Activated naive CD4-positive, alpha-beta T cell treated with anti-CD3 and anti-CD28 coated beads for 36 hours (primary cell): ENCODE results near the gene SAPCD2. TPM values are rescaled to one million over a fixed set of nuclear protein-coding genes. Genes with fewer than 3 reads are reported as not detected.
A peak's percentile ranks its signal among the peaks of the same experiment; 100 is the strongest.

ENCODE experiments used
- CTCF ChIA-PET: fragments of 350-600 bp; sonication (Branson Sonifier 250); formaldehyde crosslinking; loops from one replicate; lab custom pipeline; 2021; ENCODE audit warnings: antibody characterized with exemption; lab: Charles Lee
- DNase-seq: peaks from one replicate; pipeline ENCODE4 v3.0.0-alpha.2; 2020
- H3K27ac Mint-ChIP-seq: one replicate; pipeline ENCODE4 v1.8.0; 2021; ENCODE audit warnings: mild to moderate bottlenecking, mixed read lengths
- H3K27me3 Mint-ChIP-seq: one replicate; pipeline ENCODE4 v1.8.0; 2021; ENCODE audit warnings: low read depth, mixed read lengths
- H3K36me3 Mint-ChIP-seq: one replicate; pipeline ENCODE4 v1.8.0; 2021; ENCODE audit warnings: low read depth, mixed read lengths
- H3K4me1 Mint-ChIP-seq: one replicate; pipeline ENCODE4 v1.8.0; 2021; ENCODE audit warnings: low read depth, mixed read lengths
- H3K4me3 Mint-ChIP-seq: one replicate; pipeline ENCODE4 v1.8.0; 2021; ENCODE audit warnings: mild to moderate bottlenecking, moderate library complexity, mixed read lengths
- H3K9me3 Mint-ChIP-seq: one replicate; pipeline ENCODE4 v1.8.0; 2021; ENCODE audit warnings: mixed read lengths
- intact Hi-C: fragments of 100-400 bp; cut with micrococcal nuclease; formaldehyde crosslinking; loops from one replicate; pipeline ENCODE4 v1.15.1; 2023
- total RNA-seq, 2 experiments: library from RNA; stranded (reverse); gene quantifications; one replicate each; pipeline ENCODE4 v1.2.3, GENCODE V29; 2021

Gene SAPCD2
- total RNA-seq, 2 experiments from 2014 or later = 3.8 to 3.9 TPM

GRCh38 chr9:137086531-137087408, 16.4 kb upstream of the SAPCD2 start, which contains the start of gene MAN1B1:
Gene MAN1B1 (plus strand): TSS chr9:137086985. CDS start chr9:137087000, 15 bp downstream.
- H3K4me1 Mint-ChIP-seq = peaks cover 36% of the 10 kb centered on the region
- peak; percentile 100 for DNase-seq
- H3K27me3 Mint-ChIP-seq = no peaks in the 10 kb centered on the region
- CTCF ChIA-PET = interaction anchor here (0.6 to 3.4 kb wide), 8 partner anchors 9 to 139 kb away, joined by 3 to 28 read pairs (median 5); partner anchors contain the start of genes NPDC1 and UAP1L1
- intact Hi-C loops = loop anchor here (1.0 to 5.0 kb wide), 9 partner anchors 9 to 684 kb away; partner anchors contain the start of genes FBXW5, SAPCD2, SNAPC4 and TMEM141
- peaks cover 6% of the 10 kb centered on the region for H3K36me3 Mint-ChIP-seq
- H3K4me3 Mint-ChIP-seq = peak within 1 kb of the TSS; percentile 89
- no peaks in the 10 kb centered on the region for H3K9me3 Mint-ChIP-seq
- H3K27ac Mint-ChIP-seq = peak within 1 kb of the TSS; percentile 89

- Mint-ChIP-seq H3K4me3 (peak overlapping the region; percentile 89), H3K27ac (peak overlapping the region; percentile 89), H3K9me3 (no peaks in the 10 kb centered on the region), H3K4me1 (peaks cover 36% of the 10 kb centered on the region), H3K36me3 (peaks cover 6% of the 10 kb centered on the region), H3K27me3 (no peaks in the 10 kb centered on the region)
- DNase-seq = peak; percentile 37
- intact Hi-C loops = loop anchor here (1.0 to 5.0 kb wide), 8 partner anchors 16 to 684 kb away; partner anchors contain the start of genes FBXW5, SAPCD2, SNAPC4 and TMEM141
- CTCF ChIA-PET = interaction anchor here (1.3 to 3.4 kb wide), 6 partner anchors 10 to 138 kb away, joined by 4 to 28 read pairs (median 6); partner anchors contain the start of gene NPDC1
Observed at GRCh38 chr9:137085920-137086530, 15.7 kb upstream of the SAPCD2 start.

GRCh38 chr9:137084526-137084925, 14.2 kb upstream of the SAPCD2 start:
- H3K4me1 Mint-ChIP-seq = peaks cover 32% of the 10 kb centered on the region
- H3K9me3 Mint-ChIP-seq = no peaks in the 10 kb centered on the region
- CTCF ChIA-PET = interaction anchor here (1.1 to 3.4 kb wide), 2 partner anchors 17 to 38 kb away, joined by 5 to 28 read pairs; partner anchors contain the start of gene NPDC1
- H3K4me3 Mint-ChIP-seq = no peak overlapping the region
- H3K36me3 Mint-ChIP-seq = peaks cover 4% of the 10 kb centered on the region
- no peak overlapping the region for H3K27ac Mint-ChIP-seq
- H3K27me3 Mint-ChIP-seq = no peaks in the 10 kb centered on the region
- intact Hi-C loops = no loop called here
- DNase-seq = no peak

DNA sequence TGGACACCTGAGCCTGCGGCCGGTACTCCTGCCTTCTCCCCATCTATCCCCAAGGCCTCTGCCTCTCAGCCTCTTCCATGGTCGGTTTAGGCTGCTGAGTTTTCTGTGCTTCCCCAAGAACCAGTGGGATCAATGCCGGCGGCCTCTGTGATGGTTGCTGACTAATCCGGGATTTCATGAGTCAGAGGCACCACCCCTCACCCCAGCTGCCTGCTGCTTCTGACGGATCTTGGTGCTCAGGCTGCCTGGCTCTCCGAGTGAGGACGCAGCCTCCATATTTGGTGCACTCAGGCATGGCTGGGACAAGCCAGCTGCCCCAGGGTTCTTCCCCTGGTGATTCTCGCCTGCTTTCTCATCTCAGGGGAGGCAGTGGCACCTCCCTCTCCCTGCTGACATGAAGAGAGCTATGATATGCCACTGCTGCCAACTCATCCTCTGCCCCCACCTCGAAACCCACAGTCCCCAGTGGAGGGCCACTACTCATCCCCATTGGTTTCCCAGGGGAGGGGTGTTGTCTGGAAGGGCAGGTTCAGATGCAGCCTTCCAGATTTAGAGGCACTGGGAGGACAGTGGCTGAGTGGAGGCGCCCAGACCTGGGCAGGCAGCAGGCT, 13.1 kb upstream of the SAPCD2 start:
- no peaks in the 10 kb centered on the region for H3K36me3 Mint-ChIP-seq
- H3K27ac Mint-ChIP-seq = no peak overlapping the region
- no peaks in the 10 kb centered on the region for H3K9me3 Mint-ChIP-seq
- intact Hi-C loops = no loop called here
- H3K4me3 Mint-ChIP-seq = no peak overlapping the region
- H3K27me3 Mint-ChIP-seq = no peaks in the 10 kb centered on the region
- H3K4me1 Mint-ChIP-seq = peaks cover 27% of the 10 kb centered on the region
- peak; percentile 37 for DNase-seq
- CTCF ChIA-PET = interaction anchor here (0.7 to 1.1 kb wide), 3 partner anchors 34 to 111 kb away, joined by 3 to 5 read pairs (median 3); partner anchors contain the start of gene NPDC1

DNA sequence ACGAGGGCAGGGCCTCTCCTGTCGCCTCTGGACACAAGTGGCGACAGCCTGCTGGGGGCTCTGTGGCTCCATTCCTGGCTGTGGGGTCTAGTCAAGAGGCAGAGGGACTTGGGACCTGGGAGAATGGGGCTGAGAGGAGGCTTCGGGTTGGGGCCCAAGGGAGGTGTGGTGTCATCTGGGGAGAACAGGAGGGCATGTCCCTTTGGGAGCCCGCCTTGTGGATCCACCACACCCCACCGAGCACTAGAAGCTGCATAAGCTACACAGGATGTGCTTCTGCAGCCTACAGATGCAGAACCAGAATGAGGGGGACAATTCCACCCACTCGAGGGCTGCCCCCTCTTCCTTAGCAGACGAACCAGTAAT, 12.6 kb upstream of the SAPCD2 start:
- intact Hi-C loops = no loop called here
- Mint-ChIP-seq H3K9me3 (no peaks in the 10 kb centered on the region), H3K27me3 (no peaks in the 10 kb centered on the region), H3K4me3 (no peak overlapping the region), H3K36me3 (no peaks in the 10 kb centered on the region), H3K4me1 (peaks cover 21% of the 10 kb centered on the region), H3K27ac (no peak overlapping the region)
- CTCF ChIA-PET = interaction anchor here (1.0 kb wide), 1 partner anchor 34 kb away, joined by 3 read pairs; no protein-coding TSS in a partner anchor
- no peak for DNase-seq

DNA sequence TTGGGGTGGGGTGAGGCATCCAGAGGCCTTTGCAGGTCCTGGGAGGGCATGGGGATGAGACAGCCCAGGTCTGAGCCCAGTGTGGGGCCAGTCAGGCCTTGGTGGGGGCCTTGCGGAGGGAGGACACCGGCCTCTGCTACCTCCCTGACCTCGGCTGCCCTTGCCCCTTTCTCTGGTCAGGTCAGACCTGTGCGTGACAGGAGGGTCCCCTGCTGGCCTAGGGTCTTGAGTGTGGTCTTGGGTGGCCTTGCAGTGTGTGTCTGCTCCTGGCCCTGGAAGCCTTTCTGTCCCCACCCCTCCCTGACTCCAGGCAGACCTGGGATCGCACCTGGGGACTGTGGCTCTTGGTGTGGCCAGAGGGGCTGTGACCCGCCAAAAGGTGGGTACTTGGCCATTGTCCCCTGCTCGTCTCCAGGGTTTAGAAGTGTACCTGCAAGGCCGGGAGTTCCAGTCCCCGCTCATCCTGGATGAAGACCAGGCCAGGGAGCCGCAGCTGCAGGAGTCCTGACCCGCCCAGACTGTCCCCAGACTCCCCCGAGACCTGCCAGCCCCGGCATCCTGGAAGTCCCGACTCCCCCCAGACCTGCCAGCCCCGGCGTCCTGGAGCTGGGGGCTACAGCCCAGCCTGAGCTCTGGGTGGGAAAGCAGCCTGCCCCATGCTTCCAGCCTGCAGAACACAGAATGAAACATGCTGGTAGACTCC, 12.0 kb upstream of the SAPCD2 start:
- Mint-ChIP-seq H3K27ac (no peak overlapping the region), H3K27me3 (no peaks in the 10 kb centered on the region), H3K4me1 (peaks cover 16% of the 10 kb centered on the region), H3K4me3 (no peak overlapping the region), H3K36me3 (no peaks in the 10 kb centered on the region), H3K9me3 (no peaks in the 10 kb centered on the region)
- CTCF ChIA-PET = no interaction called here
- intact Hi-C loops = no loop called here
- no peak for DNase-seq

DNA sequence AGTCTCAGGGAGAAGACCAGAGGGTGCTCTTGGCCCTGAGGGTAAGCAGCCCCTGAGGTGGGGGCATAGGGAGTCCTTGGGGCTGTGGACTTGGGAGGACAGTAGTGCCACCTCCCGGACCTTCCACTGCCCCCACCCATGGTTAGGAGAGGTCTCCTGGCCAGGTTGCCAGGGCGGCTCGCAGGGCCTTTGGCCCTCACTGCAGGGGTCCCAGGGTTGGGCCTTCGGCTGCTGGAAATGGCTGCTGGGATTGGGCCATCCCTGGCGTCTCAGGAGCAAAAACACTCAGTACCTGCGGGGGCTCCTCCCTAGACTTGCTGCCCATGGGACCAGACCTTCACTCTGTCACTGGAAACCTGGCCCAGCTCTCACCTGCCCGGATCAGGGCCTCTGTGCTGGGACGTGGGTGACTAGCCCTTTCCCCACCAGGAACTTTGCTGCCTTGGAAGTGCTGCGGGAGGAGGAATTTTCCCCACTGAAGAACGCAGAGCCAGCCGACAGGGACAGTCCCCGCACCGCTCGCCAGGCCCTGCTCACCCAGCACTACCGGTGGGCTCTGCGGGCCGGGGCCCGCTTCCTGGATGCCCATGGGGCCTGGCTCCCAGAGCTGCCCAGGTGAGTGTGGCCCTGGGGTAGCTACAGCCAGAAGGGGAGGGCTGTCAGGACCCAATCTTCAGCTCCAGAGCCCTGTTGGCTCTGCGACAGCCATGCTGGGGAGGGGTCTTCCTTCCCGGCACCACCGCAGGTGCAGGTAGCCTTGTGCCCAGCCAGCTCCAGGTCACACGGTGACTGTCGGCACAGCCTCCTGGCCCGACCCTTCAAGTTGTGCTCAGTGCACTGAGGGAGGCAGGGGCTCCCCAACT, 10.1 kb upstream of the SAPCD2 start:
- no peaks in the 10 kb centered on the region for H3K9me3 Mint-ChIP-seq
- no peaks in the 10 kb centered on the region for H3K36me3 Mint-ChIP-seq
- intact Hi-C loops = no loop called here
- H3K27me3 Mint-ChIP-seq = no peaks in the 10 kb centered on the region
- no peak overlapping the region for H3K27ac Mint-ChIP-seq
- H3K4me3 Mint-ChIP-seq = no peak overlapping the region
- peaks cover 12% of the 10 kb centered on the region for H3K4me1 Mint-ChIP-seq
- DNase-seq = no peak
- CTCF ChIA-PET = interaction anchor here (0.9 to 1.0 kb wide), 2 partner anchors 33 to 409 kb away, joined by 3 read pairs; no protein-coding TSS in a partner anchor

DNA sequence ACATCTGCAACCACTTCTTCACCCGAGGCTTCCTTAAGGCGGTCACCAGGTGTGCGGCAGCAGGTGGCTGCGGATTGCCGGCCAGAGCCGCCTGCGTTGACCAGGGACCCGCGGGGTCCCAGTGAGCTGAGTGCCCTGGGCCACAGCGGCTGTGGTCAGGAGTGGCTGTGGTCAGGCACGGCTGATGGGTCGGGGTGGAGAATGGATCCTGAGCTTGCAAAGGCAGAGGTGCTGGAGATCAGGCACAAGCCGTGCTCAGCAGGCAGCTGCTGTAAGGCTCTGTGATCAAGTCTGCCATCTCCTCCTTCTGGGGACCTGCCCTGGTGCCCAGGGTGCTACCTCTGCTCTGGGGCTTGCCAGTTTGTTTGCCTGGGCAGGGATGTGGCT, 9.0 kb upstream of the SAPCD2 start:
- CTCF ChIA-PET = no interaction called here
- Mint-ChIP-seq H3K4me1 (peaks cover 4% of the 10 kb centered on the region), H3K4me3 (peak overlapping the region; percentile 16), H3K27ac (no peak overlapping the region), H3K36me3 (no peaks in the 10 kb centered on the region), H3K9me3 (no peaks in the 10 kb centered on the region), H3K27me3 (no peaks in the 10 kb centered on the region)
- intact Hi-C loops = no loop called here
- no peak for DNase-seq

- Mint-ChIP-seq H3K4me3 (no peak overlapping the region), H3K36me3 (no peaks in the 10 kb centered on the region), H3K4me1 (peaks cover 3% of the 10 kb centered on the region), H3K27me3 (no peaks in the 10 kb centered on the region), H3K9me3 (no peaks in the 10 kb centered on the region), H3K27ac (no peak overlapping the region)
- intact Hi-C loops = no loop called here
- DNase-seq = no peak
- CTCF ChIA-PET = interaction anchor here (0.9 to 1.2 kb wide), 2 partner anchors 34 to 49 kb away, joined by 3 to 4 read pairs; no protein-coding TSS in a partner anchor
Observed at GRCh38 chr9:137078701-137079400, 8.5 kb upstream of the SAPCD2 start.
